SH-SY5Y (cell line): Measurements from ENCODE around the gene LYPD5.

ENCODE experiments used
- GATA2 ChIP-seq: IDR thresholded peaks from 2 replicates; pipeline ENCODE4 v1.6.1; 2011; ENCODE audit warnings: mild to moderate bottlenecking, low read depth, low read length
- GATA3 ChIP-seq: IDR thresholded peaks from 2 replicates; pipeline ENCODE4 v1.6.1; 2011; ENCODE audit warnings: low read depth, mild to moderate bottlenecking, low read length, moderate library complexity

GRCh38 chr19:43799502-43800142 is 2.6 kb downstream of the LYPD5 start:
- TF ChIP-seq GATA3 (no peak), GATA2 (no peak)
